ENCODE data around the gene GSTO2.
A peak's percentile ranks its signal among the peaks of the same experiment; 100 is the strongest.

Gene GSTO2

DNA sequence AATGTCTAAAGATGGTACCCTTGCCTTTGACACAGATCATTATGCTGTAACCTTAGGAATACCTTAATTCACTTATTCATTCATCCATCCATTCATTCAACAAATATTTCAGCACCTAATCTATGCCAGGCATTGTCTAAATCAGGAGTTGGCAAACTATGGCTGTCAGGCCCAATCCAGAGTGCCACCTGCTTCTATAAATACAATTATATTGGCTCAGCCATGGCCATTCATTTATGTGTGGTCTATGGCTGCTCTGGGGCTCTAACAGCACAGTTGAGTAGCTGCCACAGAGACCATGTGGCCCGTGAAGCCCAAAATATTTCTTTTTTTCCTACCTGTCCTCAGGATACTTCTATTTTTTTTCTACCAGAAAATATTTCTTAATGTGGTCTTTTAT is 75.2 kb downstream of the GSTO2 start:
- DNase-seq, result no peak

DNA sequence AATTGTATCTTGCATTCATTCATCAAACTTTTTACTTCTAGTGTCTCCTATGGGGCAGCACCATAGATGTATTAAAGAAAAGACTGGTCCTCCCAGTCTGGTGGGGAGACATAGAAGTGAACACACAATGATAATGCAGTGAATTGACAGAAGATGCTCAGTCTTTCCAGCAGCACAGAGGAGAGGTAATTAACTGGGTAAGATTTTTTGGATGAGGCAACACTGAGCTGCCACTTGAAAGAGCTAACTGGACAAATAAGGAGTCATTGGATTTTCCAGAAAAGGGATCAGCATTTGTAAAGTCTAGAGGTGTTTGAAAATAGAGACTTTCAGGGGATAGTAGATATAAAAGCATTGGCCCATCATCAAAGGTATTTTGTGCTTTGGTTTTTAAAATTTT is 76.5 kb downstream of the GSTO2 start:
- DNase-seq, result no peak

DNA sequence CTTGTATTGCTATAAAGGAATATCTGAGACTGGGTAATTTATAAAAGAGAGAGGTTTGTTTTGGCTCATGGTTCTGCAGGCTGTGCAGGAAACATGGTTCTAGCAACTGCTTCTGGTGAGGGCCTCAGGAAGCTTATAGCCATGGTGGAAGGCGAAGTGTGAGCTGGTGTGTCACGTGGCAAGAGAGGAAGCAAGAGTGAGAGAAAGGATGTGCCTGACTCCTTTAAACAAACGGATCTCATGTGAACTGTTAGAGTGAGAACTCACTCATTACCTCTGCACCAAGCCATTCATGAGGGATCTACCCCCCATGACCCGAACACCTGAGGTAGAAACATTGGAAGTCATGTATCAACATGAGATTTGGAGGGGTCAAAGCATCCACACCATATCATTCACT is 77.0 kb downstream of the GSTO2 start:
- DNase-seq, result no peak

DNA sequence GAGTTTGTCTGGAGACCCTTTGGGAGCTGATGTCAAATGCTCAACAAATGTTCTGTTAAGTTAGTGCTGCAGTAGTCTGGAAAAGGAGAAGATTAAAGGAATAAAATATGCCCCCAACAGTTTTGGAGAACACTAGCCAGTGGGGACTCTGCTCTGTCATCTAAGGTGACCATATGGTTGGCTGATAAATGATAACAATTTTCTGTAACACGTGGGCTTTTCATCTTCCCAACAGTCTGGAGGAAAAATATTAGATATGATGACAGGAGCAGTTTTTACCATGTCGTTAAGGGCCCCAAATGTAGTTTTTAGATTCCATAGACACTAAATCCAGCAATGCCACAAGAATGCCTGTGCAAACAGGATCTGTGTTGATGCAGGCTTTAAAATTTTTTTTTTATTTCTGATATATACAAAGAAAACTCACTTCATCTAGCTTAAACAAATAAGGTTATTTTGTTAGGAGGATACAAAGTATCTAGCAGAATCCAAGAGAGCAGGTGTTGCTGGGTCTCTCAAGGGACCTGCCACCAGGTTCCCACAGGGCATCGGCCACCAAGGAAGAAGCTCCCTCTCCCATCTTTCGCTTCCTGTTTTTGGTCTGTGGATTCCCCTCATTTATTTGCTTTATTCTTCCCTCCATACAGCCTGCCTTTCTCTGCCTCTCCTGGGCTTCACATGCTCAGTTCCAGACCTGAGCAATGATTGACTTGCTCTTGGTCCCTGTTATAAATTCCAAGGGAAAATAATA is 78.5 kb downstream of the GSTO2 start:
- DNase-seq, result no peak

DNA sequence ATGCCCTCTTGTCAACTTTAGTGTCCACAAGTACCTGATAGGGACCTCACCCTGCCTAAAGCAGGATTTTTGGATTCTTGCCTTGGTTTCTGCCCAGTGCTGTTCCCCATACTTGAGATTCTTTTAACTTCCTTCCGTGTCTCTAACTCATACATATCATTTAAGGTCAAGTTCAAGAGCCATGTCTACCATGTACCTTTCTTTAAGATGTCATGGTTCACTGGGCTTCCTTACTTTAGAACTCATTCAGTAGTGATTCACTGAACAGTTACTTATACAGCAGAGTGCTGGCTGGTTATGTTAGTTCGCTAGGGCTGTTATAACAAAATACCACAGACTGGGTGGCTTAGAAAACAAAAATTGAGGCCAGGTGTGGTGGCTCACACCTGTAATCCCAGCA is 79.6 kb downstream of the GSTO2 start:
- DNase-seq, result no peak

DNA sequence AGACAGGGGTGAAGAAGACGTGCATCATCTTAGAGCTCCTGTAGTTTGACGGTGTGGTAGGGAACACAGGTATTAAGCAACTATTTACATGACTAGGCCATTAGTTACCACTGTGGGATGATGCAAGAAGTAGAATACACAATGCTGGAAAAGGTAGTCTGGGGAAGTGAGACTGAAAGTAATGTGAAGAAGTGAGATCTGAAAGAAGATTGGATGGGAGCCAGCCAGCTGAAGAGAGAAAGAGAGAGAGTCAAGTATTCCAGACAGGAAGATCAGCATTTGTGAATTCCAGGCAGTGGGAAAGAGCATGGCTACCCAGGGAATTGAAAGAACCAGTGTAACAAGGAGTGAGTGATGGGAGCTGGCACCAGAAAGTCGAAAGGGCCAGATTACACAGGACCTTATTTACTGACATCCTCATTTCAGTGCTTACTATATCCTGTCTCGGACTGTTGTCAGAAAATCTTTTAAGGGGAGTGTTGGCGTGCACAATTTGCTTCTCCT is 80.7 kb downstream of the GSTO2 start:
- no peak for DNase-seq

DNA sequence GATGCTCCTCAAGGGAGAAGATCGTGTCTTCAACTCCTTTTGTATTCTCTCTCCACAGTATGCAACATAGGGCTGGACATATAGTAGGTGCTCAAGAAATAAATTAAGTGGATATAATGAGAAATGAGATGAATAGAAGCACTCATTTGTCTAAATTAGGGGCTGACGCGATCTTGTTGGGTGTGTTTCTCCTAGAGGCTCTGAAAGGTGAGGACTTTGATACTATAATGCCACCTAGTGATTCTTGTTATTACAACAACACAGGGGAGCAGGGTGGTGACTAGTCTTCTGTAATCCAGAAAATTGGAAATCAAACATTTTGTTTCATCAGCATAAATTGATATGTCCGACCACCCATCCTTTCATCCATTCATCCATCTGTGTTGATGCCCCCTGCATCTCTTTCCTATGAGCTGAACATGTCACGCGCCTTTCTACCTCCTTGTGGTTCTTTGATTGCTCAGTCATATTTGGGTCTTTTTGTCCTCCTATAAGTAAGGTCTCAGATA is 81.2 kb downstream of the GSTO2 start:
- peak; percentile 30 for DNase-seq

DNA sequence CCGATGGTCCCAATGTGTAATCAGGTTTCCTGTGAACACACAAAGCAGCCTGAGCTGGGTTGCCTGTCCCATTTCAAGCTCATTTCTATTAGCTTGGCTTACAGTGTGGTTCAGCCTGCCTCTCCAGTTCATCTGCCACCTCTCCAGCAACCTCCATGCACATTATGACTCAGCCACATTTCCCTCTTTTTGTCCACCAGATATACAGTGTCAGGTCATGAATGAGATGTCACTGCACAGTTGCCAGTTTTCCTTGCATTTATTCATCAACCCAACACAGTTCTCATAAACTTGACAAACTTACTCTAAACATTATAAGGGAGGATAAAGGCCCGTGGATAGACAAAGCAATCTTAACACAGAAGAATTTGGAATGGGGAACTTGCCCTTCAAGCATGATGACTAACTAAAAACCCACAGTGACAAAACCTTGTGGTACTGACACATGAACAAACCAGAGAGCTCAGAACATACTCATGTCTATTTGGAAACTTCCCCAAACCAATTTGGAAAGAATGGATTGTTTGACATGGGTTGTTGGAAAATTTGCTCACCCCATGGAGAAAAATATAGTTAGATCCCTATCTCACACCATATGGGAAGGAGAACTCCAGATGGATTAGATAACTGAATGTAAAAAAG is 82.2 kb downstream of the GSTO2 start:
- DNase-seq, result no peak

DNA sequence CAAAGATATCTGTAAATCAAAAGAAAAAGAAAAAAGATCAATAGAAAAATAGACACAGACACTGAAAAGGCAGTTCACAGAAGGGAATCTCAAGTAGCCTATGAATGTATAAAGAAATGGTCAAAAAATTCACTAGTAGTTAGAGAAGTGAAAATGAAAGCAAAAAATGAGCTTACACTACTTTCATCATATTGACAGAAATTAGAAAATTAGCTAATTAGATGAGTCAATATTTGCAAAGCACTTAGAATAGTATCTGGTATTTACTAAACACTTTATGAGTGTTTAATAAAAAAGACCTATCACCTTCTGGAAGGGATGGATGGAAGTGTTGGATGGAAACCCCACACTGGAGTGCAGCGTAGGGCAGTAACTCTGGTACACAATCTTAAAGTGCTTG is 82.9 kb downstream of the GSTO2 start:
- DNase-seq, result no peak

DNA sequence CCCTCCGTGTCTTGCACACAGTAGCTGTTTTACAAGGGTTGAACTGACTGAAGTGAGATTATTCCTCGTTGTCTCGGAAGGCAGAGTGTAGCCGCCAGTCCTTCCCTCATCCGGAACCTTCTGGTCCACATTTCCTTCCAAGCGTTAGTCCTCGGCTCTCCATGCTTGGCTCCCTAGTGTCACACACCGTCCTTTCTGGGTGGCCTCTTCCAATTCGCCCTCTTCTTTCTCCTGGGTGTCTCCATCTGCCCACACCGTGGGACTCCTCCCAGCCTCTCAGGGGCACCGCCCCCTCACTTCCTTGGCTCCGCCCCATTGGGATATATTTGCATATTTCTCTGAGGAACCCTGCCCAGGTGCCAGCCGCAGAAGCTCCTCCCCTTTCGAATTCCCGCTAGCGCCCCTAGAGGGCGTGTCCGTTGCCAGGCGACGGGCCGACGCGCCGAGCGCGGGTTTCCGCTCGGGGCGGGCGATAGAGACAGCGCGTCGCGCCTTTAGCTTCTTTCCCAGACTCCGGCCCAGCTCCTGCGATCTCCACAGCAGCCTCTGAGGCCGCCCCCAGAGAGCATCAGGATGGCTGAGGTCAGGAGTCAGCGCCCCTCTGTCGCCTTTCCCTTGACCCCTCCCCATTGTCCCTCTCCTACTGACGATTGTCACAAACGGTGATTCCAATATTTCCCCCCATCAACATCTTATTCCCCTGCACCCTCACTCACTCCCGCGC is 84.5 kb downstream of the GSTO2 start, which contains the start of gene CFAP58:
Gene CFAP58 (plus strand): TSS at position 509 of the 724 bp plus-strand sequence. CDS start 65 bp downstream, at position 574.
- DNase-seq, result peak; percentile 59
